Measurements from ENCODE around the gene RFX7.

DNA sequence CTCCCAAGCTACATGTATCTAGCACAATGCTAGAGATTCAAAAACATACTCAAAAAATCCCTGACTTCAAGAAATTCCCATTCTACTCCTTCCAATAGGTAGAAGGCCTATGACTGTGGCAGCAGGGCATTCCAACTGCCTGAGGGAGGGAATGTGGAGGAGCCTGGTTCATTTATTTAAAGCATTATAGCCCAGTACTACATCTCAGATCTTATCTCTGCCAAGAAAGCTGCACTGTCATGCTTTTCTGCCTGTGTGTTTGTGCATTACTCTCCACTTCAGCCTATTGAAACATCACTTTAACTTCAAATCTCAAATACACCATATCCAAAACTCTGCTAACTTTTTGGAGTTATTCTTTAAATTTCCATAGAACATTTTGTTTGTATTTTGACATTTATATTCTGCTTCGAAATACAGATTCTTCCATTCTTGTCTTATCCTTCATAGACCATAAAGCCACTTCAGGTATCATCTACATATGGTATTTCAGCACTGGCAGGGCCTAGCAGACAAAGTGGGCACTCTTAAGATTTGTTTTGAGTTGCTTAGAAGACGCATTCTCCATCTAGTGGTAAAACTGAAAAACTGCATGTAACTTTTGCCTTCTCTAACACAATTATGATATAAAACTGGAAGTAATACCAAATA, 191.2 kb downstream of the RFX7 start:
- no peak for TF ChIP-seq TAF1 (IDR thresholded peaks at IDR 0.05; ENCODE audit: low read depth)
- TF ChIP-seq CEBPB (IDR thresholded peaks at IDR 0.05), result no peak
- no peak for TF ChIP-seq YY1 (IDR thresholded peaks at IDR 0.05; ENCODE audit: low read depth)
- no peak for TF ChIP-seq EP300 (IDR thresholded peaks at IDR 0.05; ENCODE audit: borderline replicate concordance)
- TF ChIP-seq USF1 (IDR thresholded peaks at IDR 0.05), result no peak
- TF ChIP-seq, protein P1, sequence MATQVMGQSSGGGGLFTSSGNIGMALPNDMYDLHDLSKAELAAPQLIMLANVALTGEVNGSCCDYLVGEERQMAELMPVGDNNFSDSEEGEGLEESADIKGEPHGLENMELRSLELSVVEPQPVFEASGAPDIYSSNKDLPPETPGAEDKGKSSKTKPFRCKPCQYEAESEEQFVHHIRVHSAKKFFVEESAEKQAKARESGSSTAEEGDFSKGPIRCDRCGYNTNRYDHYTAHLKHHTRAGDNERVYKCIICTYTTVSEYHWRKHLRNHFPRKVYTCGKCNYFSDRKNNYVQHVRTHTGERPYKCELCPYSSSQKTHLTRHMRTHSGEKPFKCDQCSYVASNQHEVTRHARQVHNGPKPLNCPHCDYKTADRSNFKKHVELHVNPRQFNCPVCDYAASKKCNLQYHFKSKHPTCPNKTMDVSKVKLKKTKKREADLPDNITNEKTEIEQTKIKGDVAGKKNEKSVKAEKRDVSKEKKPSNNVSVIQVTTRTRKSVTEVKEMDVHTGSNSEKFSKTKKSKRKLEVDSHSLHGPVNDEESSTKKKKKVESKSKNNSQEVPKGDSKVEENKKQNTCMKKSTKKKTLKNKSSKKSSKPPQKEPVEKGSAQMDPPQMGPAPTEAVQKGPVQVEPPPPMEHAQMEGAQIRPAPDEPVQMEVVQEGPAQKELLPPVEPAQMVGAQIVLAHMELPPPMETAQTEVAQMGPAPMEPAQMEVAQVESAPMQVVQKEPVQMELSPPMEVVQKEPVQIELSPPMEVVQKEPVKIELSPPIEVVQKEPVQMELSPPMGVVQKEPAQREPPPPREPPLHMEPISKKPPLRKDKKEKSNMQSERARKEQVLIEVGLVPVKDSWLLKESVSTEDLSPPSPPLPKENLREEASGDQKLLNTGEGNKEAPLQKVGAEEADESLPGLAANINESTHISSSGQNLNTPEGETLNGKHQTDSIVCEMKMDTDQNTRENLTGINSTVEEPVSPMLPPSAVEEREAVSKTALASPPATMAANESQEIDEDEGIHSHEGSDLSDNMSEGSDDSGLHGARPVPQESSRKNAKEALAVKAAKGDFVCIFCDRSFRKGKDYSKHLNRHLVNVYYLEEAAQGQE (IDR thresholded peaks at IDR 0.05; ENCODE audit: low read depth), result no peak
- TF ChIP-seq CREB1 (IDR thresholded peaks at IDR 0.05; ENCODE audit: low read depth), result no peak
- peak; percentile 77 for TF ChIP-seq RAD21 (IDR thresholded peaks at IDR 0.05; ENCODE audit: low read depth)
- TF ChIP-seq, protein P2, sequence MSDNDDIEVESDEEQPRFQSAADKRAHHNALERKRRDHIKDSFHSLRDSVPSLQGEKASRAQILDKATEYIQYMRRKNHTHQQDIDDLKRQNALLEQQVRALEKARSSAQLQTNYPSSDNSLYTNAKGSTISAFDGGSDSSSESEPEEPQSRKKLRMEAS (IDR thresholded peaks at IDR 0.05), result no peak
- TF ChIP-seq FOXM1 (IDR thresholded peaks at IDR 0.05; ENCODE audit: borderline replicate concordance, low read depth), result no peak
- TF ChIP-seq TCF12 (IDR thresholded peaks at IDR 0.05; ENCODE audit: low read depth), result no peak
- TF ChIP-seq TEAD4 (IDR thresholded peaks at IDR 0.05), result no peak
- TF ChIP-seq EGR1 (IDR thresholded peaks at IDR 0.05), result no peak

All from Ishikawa (cell line).